ENCODE measurements around the gene UCP3.
A peak's percentile ranks its signal among the peaks of the same experiment; 100 is the strongest.

Gene UCP3

GRCh38 chr11:74020539-74020938 is 11.7 kb upstream of the UCP3 start:
- no peak overlapping the region for H3K9ac ChIP-seq (ENCODE audit: low read length)
- H3K9me3 ChIP-seq (ENCODE audit: insufficient read depth, low read length) = no peaks in the 10 kb centered on the region
- no peaks in the 10 kb centered on the region for H3K79me2 ChIP-seq (ENCODE audit: low read length)
- TF ChIP-seq CTCF (IDR thresholded peaks at IDR 0.05; ENCODE audit: low read depth, low read length) = no peak
- no peak for TF ChIP-seq EZH2phosphoT487 (IDR thresholded peaks at IDR 0.05; ENCODE audit: low read depth)
- H3K27ac ChIP-seq (ENCODE audit: low read length) = no peak overlapping the region
- no peak overlapping the region for H3K4me3 ChIP-seq (ENCODE audit: low read length)
- H3K36me3 ChIP-seq (replicated peaks; ENCODE audit: low read depth, low read length) = peaks cover 5% of the 10 kb centered on the region
- peaks cover 23% of the 10 kb centered on the region for H3K4me1 ChIP-seq (ENCODE audit: low read length)
- no peak overlapping the region for H2AFZ ChIP-seq (ENCODE audit: low read depth, low read length)
- no peaks in the 10 kb centered on the region for H3K27me3 ChIP-seq (ENCODE audit: low read depth, low read length)
- peak overlapping the region; percentile 45 for H3K4me2 ChIP-seq (ENCODE audit: low read length)
- no peaks in the 10 kb centered on the region for H4K20me1 ChIP-seq (ENCODE audit: insufficient read depth, low read length)

GRCh38 chr11:74019860-74020259 is 11.0 kb upstream of the UCP3 start:
- Histone ChIP-seq H3K79me2 (ENCODE audit: low read length) (no peaks in the 10 kb centered on the region), H3K4me2 (ENCODE audit: low read length) (no peak overlapping the region), H3K4me1 (ENCODE audit: low read length) (peaks cover 23% of the 10 kb centered on the region), H3K9ac (ENCODE audit: low read length) (no peak overlapping the region), H3K9me3 (ENCODE audit: insufficient read depth, low read length) (no peaks in the 10 kb centered on the region), H4K20me1 (ENCODE audit: insufficient read depth, low read length) (no peaks in the 10 kb centered on the region), H3K36me3 (replicated peaks; ENCODE audit: low read depth, low read length) (peaks cover 5% of the 10 kb centered on the region), H3K27me3 (ENCODE audit: low read depth, low read length) (no peaks in the 10 kb centered on the region), H2AFZ (ENCODE audit: low read depth, low read length) (no peak overlapping the region), H3K27ac (ENCODE audit: low read length) (no peak overlapping the region), H3K4me3 (ENCODE audit: low read length) (no peak overlapping the region)
- TF ChIP-seq CTCF (IDR thresholded peaks at IDR 0.05; ENCODE audit: low read depth, low read length) (no peak), EZH2phosphoT487 (IDR thresholded peaks at IDR 0.05; ENCODE audit: low read depth) (no peak)

GRCh38 chr11:74019104-74019738 is 10.3 kb upstream of the UCP3 start:
- no peak overlapping the region for H3K9ac ChIP-seq (ENCODE audit: low read length)
- no peak overlapping the region for H3K4me2 ChIP-seq (ENCODE audit: low read length)
- no peaks in the 10 kb centered on the region for H4K20me1 ChIP-seq (ENCODE audit: insufficient read depth, low read length)

More at GRCh38 chr11:74019104-74019738, 10.3 kb upstream of the UCP3 start:
- Histone ChIP-seq H3K27ac (ENCODE audit: low read length) (no peak overlapping the region), H3K4me3 (ENCODE audit: low read length) (no peak overlapping the region), H3K4me1 (ENCODE audit: low read length) (peaks cover 23% of the 10 kb centered on the region), H3K27me3 (ENCODE audit: low read depth, low read length) (no peaks in the 10 kb centered on the region), H3K9me3 (ENCODE audit: insufficient read depth, low read length) (no peaks in the 10 kb centered on the region), H2AFZ (ENCODE audit: low read depth, low read length) (no peak overlapping the region), H3K79me2 (ENCODE audit: low read length) (no peaks in the 10 kb centered on the region), H3K36me3 (replicated peaks; ENCODE audit: low read depth, low read length) (peaks cover 5% of the 10 kb centered on the region)
- no peak for TF ChIP-seq CTCF (IDR thresholded peaks at IDR 0.05; ENCODE audit: low read depth, low read length)
- no peak for TF ChIP-seq EZH2phosphoT487 (IDR thresholded peaks at IDR 0.05; ENCODE audit: low read depth)
